Peyer's patch (tissue), 4 donors: ENCODE results near the gene SEMA3D. TPM values are rescaled to one million over a fixed set of nuclear protein-coding genes. Genes with fewer than 3 reads are reported as not detected.

Source experiments
- DNase-seq, 3 donors: peaks; one replicate each; pipeline ENCODE4 v3.0.0-alpha.2; 2017 to 2019
- H3K27ac ChIP-seq, 4 donors: fragments of 200-600 bp; sonication (generic); one replicate each; pipeline ENCODE4 v1.5.1; 2016 to 2019
- H3K27me3 ChIP-seq, 2 donors: fragments of 200-600 bp; sonication (generic); one replicate each; pipeline ENCODE4 v1.5.1; 2019
- H3K36me3 ChIP-seq, 3 donors: fragments of 200-600 bp; sonication (generic); one replicate each; pipeline ENCODE4 v1.5.1; 2016 to 2019
- H3K4me1 ChIP-seq, 4 donors: fragments of 200-600 bp; sonication (generic); one replicate each; pipeline ENCODE4 v1.5.1; 2016 to 2019
- H3K4me3 ChIP-seq, 4 donors: fragments of 200-600 bp; sonication (generic); 1 replicate in 3 of 4; 2 replicates in 1 of 4; pipeline ENCODE4 v1.5.1; 2016 to 2019; ENCODE audit warnings: mild to moderate bottlenecking in 1 of 4
- H3K9me3 ChIP-seq, 4 donors: fragments of 200-600 bp; sonication (generic); one replicate each; pipeline ENCODE4 v1.5.1; 2016 to 2019; ENCODE audit warnings: mild to moderate bottlenecking in 1 of 4
- CTCF ChIP-seq, 6 experiments: fragments of 450-650 bp in 4 of 6; fragments of 200-600 bp in 2 of 6; sonication (generic) in 1 of 6; IDR thresholded peaks; one replicate each; pipeline ENCODE4 v1.5.1; 2017 to 2019; ENCODE audit warnings: antibody characterized with exemption in 6 of 6, mild to moderate bottlenecking in 3 of 6, moderate library complexity in 1 of 6
- POLR2A ChIP-seq, 2 donors: fragments of 450-650 bp; IDR thresholded peaks; one replicate each; pipeline ENCODE4 v1.5.1; 2017; ENCODE audit warnings: antibody characterized with exemption in 2 of 2, mild to moderate bottlenecking in 2 of 2, moderate library complexity in 2 of 2
- total RNA-seq, 4 donors: library from RNA; depleted of rRNA; stranded (reverse); fragments of >200 nt; gene quantifications; one replicate each; pipeline ENCODE4 v1.1.0, GENCODE V29; 2016

SEMA3D gene
- total RNA-seq, 4 donors from 2014 or later = 4.5 to 7.6 (median 6.5) TPM

- TF ChIP-seq POLR2A (IDR thresholded peaks at IDR 0.05) = no peak
- no peak for TF ChIP-seq CTCF (IDR thresholded peaks at IDR 0.05)
- H3K9me3 ChIP-seq = no peaks in the 10 kb centered on the region
- no peaks in the 10 kb centered on the region for H3K4me1 ChIP-seq
- H3K36me3 ChIP-seq = no peaks in the 10 kb centered on the region
- no peak overlapping the region for H3K27ac ChIP-seq
- H3K27me3 ChIP-seq = no peaks in the 10 kb centered on the region
- no peak for DNase-seq
- H3K4me3 ChIP-seq = no peak overlapping the region
Measured at GRCh38 chr7:84948634-84949033, 238.2 kb downstream of the SEMA3D start.

- H3K4me1 ChIP-seq = no peaks in the 10 kb centered on the region
- no peak overlapping the region for H3K27ac ChIP-seq
- no peaks in the 10 kb centered on the region for H3K27me3 ChIP-seq
- no peak overlapping the region for H3K4me3 ChIP-seq
- no peak for TF ChIP-seq POLR2A (IDR thresholded peaks at IDR 0.05)
- no peak for TF ChIP-seq CTCF (IDR thresholded peaks at IDR 0.05)
- H3K36me3 ChIP-seq = no peaks in the 10 kb centered on the region
- no peaks in the 10 kb centered on the region for H3K9me3 ChIP-seq
- no peak for DNase-seq
Measured at GRCh38 chr7:84946549-84946948, 240.3 kb downstream of the SEMA3D start.
